SK-N-SH treated with all-trans-retinoic acid at 6 μM for 48 hours (cell line): Measurements from ENCODE around the gene ZNF622.

Experiments
- ATAC-seq: fragments of 200-7000 bp; cut with Tn5 transposase; 3 replicates; pipeline ENCODE4 v1.9.1; 2020; ENCODE audit warnings: mild to moderate bottlenecking, moderate library complexity
- ARNTL ChIP-seq: fragments of 450-650 bp; formaldehyde crosslinking; IDR thresholded peaks from 2 replicates; pipeline ENCODE4 v1.5.0; 2020; ENCODE audit warnings: low read depth, mild to moderate bottlenecking, moderate library complexity, borderline replicate concordance
- BACH2 ChIP-seq: fragments of 250-450 bp; sonication (Bioruptor Pico); IDR thresholded peaks from 2 replicates; pipeline ENCODE4 v1.9.0; 2021; ENCODE audit warnings: mild to moderate bottlenecking, borderline replicate concordance
- CSDC2 ChIP-seq: fragments of 250-450 bp; sonication (Bioruptor Pico); IDR thresholded peaks from 2 replicates; pipeline ENCODE4 v1.5.0; 2020; ENCODE audit warnings: mild to moderate bottlenecking, moderate library complexity
- ESRRG ChIP-seq: fragments of 250-450 bp; sonication (Bioruptor Pico); IDR thresholded peaks from 2 replicates; pipeline ENCODE4 v1.6.1; 2021; ENCODE audit warnings: mild to moderate bottlenecking
- GLIS3 ChIP-seq: fragments of 250-450 bp; sonication (Bioruptor Pico); IDR thresholded peaks from 2 replicates; pipeline ENCODE4 v1.5.0; 2020; ENCODE audit warnings: mild to moderate bottlenecking, moderate library complexity
- ISL1 ChIP-seq: fragments of 250-450 bp; sonication (Bioruptor Pico); IDR thresholded peaks from 2 replicates; pipeline ENCODE4 v2.1.2; 2022; ENCODE audit warnings: mild to moderate bottlenecking, moderate library complexity
- OSR1 ChIP-seq: fragments of 250-450 bp; sonication (Bioruptor Pico); IDR thresholded peaks from 2 replicates; pipeline ENCODE4 v1.8.0; 2022; ENCODE audit warnings: moderate library complexity, mild to moderate bottlenecking, inconsistent platforms
- PPARA ChIP-seq: fragments of 250-450 bp; sonication (Bioruptor Pico); IDR thresholded peaks from 2 replicates; pipeline ENCODE4 v1.5.0; 2020; ENCODE audit warnings: mild to moderate bottlenecking, borderline replicate concordance
- RARB ChIP-seq: fragments of 250-450 bp; sonication (Bioruptor Pico); IDR thresholded peaks from 2 replicates; pipeline ENCODE4 v1.8.0; 2021; ENCODE audit warnings: mild to moderate bottlenecking, moderate library complexity
- SNAI2 ChIP-seq: fragments of 250-450 bp; sonication (Bioruptor Pico); IDR thresholded peaks from 2 replicates; pipeline ENCODE4 v1.5.0; 2020; ENCODE audit warnings: mild to moderate bottlenecking, moderate library complexity
- TCF4 ChIP-seq: fragments of 250-450 bp; sonication (Bioruptor Pico); IDR thresholded peaks from 2 replicates; pipeline ENCODE4 v1.8.0; 2021; ENCODE audit warnings: mild to moderate bottlenecking, moderate library complexity, borderline replicate concordance
- TOX ChIP-seq: fragments of 250-450 bp; sonication (Bioruptor Pico); IDR thresholded peaks from 2 replicates; pipeline ENCODE4 v1.8.0; 2021; ENCODE audit warnings: mild to moderate bottlenecking, moderate library complexity, borderline replicate concordance
- ZC3H10 ChIP-seq: fragments of 250-450 bp; sonication (Bioruptor Pico); IDR thresholded peaks from 2 replicates; pipeline ENCODE4 v1.5.1; 2021; ENCODE audit warnings: mild to moderate bottlenecking, moderate library complexity
- ZFP3 ChIP-seq: fragments of 250-450 bp; sonication (Bioruptor Pico); IDR thresholded peaks from 2 replicates; pipeline ENCODE4 v1.5.0; 2020; ENCODE audit warnings: mild to moderate bottlenecking, moderate library complexity
- ZFP30 ChIP-seq: fragments of 450-650 bp; formaldehyde crosslinking; IDR thresholded peaks from 2 replicates; pipeline ENCODE4 v1.5.0; 2022; ENCODE audit warnings: mild to moderate bottlenecking, moderate library complexity
- ZNF565 ChIP-seq: fragments of 450-650 bp; formaldehyde crosslinking; conservative IDR thresholded peaks from 2 replicates; pipeline ENCODE4 v1.5.0; 2020; ENCODE audit warnings: low read depth, mild to moderate bottlenecking, moderate library complexity
- ZNF70 ChIP-seq: fragments of 450-650 bp; formaldehyde crosslinking; IDR thresholded peaks from 2 replicates; pipeline ENCODE4 v1.5.0; 2020; ENCODE audit warnings: mild to moderate bottlenecking, moderate library complexity
- ZNF8 ChIP-seq: fragments of 450-650 bp; formaldehyde crosslinking; IDR thresholded peaks from 2 replicates; pipeline ENCODE4 v1.5.0; 2020; ENCODE audit warnings: mild to moderate bottlenecking, moderate library complexity
- TF ChIP-seq, protein P1 (sequence below): fragments of 250-450 bp; sonication (Bioruptor Pico); IDR thresholded peaks from 2 replicates; pipeline ENCODE4 v1.8.0; 2021; ENCODE audit warnings: low read depth, mild to moderate bottlenecking, moderate library complexity, borderline replicate concordance
- TF ChIP-seq, protein P2 (sequence below): fragments of 250-450 bp; sonication (Bioruptor Pico); IDR thresholded peaks from 2 replicates; pipeline ENCODE4 v1.5.1; 2020; ENCODE audit warnings: low read depth, mild to moderate bottlenecking, moderate library complexity
- TF ChIP-seq, protein P3 (sequence below): fragments of 250-450 bp; sonication (Bioruptor Pico); IDR thresholded peaks from 2 replicates; pipeline ENCODE4 v1.5.1; 2021; ENCODE audit warnings: mild to moderate bottlenecking, moderate library complexity
- TF ChIP-seq, protein P4 (sequence below): fragments of 250-450 bp; sonication (Bioruptor Pico); IDR thresholded peaks from 2 replicates; pipeline ENCODE4 v1.8.0; 2020; ENCODE audit warnings: mild to moderate bottlenecking, moderate library complexity, borderline replicate concordance
- TF ChIP-seq, protein P5 (sequence below): fragments of 250-450 bp; sonication (Bioruptor Pico); IDR thresholded peaks from 2 replicates; pipeline ENCODE4 v1.5.0; 2020; ENCODE audit warnings: mild to moderate bottlenecking, moderate library complexity

Gene ZNF622

DNA sequence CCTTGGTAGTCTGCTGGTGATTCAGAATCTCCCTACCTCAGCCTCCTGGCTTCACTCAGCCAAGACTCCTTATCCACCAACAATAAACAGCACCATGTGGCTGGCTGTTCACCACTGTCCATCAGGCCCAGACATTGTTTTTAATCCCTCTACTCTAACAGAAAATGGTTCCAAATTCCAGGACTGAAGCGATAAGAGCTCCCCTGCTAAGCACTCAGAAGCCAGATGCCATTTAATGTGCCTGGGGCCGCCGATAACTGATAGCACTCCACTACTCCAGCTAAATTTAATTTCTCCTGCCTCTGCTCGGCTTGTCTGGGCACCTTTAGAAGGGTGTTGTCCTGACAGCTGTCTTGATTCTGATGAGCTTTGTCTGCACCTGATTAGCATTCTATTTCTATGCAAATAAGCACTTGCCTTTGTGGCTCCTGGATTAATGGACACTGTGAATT is 47.1 kb downstream of the ZNF622 start:
- ATAC-seq = peak; percentile 54; the same call in 1 of the 3 replicates
- peak; percentile 67; the same call in 1 of the 2 replicates for TF ChIP-seq SNAI2 (CRISPR knock-in tag)
- TF ChIP-seq ZC3H10 (CRISPR knock-in tag) = no peak
- TF ChIP-seq, protein P1, sequence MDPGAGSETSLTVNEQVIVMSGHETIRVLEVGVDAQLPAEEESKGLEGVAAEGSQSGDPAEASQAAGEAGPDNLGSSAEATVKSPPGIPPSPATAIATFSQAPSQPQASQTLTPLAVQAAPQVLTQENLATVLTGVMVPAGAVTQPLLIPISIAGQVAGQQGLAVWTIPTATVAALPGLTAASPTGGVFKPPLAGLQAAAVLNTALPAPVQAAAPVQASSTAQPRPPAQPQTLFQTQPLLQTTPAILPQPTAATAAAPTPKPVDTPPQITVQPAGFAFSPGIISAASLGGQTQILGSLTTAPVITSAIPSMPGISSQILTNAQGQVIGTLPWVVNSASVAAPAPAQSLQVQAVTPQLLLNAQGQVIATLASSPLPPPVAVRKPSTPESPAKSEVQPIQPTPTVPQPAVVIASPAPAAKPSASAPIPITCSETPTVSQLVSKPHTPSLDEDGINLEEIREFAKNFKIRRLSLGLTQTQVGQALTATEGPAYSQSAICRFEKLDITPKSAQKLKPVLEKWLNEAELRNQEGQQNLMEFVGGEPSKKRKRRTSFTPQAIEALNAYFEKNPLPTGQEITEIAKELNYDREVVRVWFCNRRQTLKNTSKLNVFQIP = no peak
- TF ChIP-seq ESRRG (CRISPR knock-in tag) = no peak; the same call in 1 of the 2 replicates
- peak; percentile 99 for TF ChIP-seq TCF4 (CRISPR knock-in tag)
- TF ChIP-seq TOX (CRISPR knock-in tag) = no peak
- TF ChIP-seq ARNTL (CRISPR knock-in tag) = 0 out of 2 replicates have a peak, but pooled peaks have one; percentile 15
- peak; percentile 56; the same call in 1 of the 2 replicates for TF ChIP-seq ZFP3
- TF ChIP-seq, protein P2, sequence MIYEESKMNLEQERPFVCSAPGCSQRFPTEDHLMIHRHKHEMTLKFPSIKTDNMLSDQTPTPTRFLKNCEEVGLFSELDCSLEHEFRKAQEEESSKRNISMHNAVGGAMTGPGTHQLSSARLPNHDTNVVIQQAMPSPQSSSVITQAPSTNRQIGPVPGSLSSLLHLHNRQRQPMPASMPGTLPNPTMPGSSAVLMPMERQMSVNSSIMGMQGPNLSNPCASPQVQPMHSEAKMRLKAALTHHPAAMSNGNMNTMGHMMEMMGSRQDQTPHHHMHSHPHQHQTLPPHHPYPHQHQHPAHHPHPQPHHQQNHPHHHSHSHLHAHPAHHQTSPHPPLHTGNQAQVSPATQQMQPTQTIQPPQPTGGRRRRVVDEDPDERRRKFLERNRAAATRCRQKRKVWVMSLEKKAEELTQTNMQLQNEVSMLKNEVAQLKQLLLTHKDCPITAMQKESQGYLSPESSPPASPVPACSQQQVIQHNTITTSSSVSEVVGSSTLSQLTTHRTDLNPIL = 0 out of 2 replicates have a peak, but pooled peaks have one; percentile 65
- no peak for TF ChIP-seq RARB (CRISPR knock-in tag)
- no peak for TF ChIP-seq ZFP30 (CRISPR knock-in tag)
- TF ChIP-seq ZNF70 = peak; percentile 41; the same call in 1 of the 2 replicates
- TF ChIP-seq, protein P3, sequence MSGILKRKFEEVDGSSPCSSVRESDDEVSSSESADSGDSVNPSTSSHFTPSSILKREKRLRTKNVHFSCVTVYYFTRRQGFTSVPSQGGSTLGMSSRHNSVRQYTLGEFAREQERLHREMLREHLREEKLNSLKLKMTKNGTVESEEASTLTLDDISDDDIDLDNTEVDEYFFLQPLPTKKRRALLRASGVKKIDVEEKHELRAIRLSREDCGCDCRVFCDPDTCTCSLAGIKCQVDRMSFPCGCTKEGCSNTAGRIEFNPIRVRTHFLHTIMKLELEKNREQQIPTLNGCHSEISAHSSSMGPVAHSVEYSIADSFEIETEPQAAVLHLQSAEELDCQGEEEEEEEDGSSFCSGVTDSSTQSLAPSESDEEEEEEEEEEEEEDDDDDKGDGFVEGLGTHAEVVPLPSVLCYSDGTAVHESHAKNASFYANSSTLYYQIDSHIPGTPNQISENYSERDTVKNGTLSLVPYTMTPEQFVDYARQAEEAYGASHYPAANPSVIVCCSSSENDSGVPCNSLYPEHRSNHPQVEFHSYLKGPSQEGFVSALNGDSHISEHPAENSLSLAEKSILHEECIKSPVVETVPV (CRISPR knock-in tag) = peak; percentile 85; the same call in 1 of the 2 replicates
- TF ChIP-seq ZNF8 (CRISPR knock-in tag) = peak; percentile 56; the same call in 1 of the 2 replicates
- TF ChIP-seq GLIS3 (CRISPR knock-in tag) = peak; percentile 86
- 0 out of 2 replicates have a peak, but pooled peaks have one; percentile 37 for TF ChIP-seq ZNF565 (CRISPR knock-in tag)
- no peak for TF ChIP-seq CSDC2 (CRISPR knock-in tag)
- no peak for TF ChIP-seq OSR1 (CRISPR knock-in tag)
- TF ChIP-seq, protein P4, sequence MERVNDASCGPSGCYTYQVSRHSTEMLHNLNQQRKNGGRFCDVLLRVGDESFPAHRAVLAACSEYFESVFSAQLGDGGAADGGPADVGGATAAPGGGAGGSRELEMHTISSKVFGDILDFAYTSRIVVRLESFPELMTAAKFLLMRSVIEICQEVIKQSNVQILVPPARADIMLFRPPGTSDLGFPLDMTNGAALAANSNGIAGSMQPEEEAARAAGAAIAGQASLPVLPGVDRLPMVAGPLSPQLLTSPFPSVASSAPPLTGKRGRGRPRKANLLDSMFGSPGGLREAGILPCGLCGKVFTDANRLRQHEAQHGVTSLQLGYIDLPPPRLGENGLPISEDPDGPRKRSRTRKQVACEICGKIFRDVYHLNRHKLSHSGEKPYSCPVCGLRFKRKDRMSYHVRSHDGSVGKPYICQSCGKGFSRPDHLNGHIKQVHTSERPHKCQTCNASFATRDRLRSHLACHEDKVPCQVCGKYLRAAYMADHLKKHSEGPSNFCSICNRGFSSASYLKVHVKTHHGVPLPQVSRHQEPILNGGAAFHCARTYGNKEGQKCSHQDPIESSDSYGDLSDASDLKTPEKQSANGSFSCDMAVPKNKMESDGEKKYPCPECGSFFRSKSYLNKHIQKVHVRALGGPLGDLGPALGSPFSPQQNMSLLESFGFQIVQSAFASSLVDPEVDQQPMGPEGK (CRISPR knock-in tag) = no peak
- peak; percentile 83 for TF ChIP-seq PPARA (CRISPR knock-in tag)
- TF ChIP-seq, protein P5, sequence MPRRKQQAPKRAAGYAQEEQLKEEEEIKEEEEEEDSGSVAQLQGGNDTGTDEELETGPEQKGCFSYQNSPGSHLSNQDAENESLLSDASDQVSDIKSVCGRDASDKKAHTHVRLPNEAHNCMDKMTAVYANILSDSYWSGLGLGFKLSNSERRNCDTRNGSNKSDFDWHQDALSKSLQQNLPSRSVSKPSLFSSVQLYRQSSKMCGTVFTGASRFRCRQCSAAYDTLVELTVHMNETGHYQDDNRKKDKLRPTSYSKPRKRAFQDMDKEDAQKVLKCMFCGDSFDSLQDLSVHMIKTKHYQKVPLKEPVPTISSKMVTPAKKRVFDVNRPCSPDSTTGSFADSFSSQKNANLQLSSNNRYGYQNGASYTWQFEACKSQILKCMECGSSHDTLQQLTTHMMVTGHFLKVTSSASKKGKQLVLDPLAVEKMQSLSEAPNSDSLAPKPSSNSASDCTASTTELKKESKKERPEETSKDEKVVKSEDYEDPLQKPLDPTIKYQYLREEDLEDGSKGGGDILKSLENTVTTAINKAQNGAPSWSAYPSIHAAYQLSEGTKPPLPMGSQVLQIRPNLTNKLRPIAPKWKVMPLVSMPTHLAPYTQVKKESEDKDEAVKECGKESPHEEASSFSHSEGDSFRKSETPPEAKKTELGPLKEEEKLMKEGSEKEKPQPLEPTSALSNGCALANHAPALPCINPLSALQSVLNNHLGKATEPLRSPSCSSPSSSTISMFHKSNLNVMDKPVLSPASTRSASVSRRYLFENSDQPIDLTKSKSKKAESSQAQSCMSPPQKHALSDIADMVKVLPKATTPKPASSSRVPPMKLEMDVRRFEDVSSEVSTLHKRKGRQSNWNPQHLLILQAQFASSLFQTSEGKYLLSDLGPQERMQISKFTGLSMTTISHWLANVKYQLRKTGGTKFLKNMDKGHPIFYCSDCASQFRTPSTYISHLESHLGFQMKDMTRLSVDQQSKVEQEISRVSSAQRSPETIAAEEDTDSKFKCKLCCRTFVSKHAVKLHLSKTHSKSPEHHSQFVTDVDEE (CRISPR knock-in tag) = peak; percentile 98
- TF ChIP-seq BACH2 = no peak
- peak; percentile 88 for TF ChIP-seq ISL1

DNA sequence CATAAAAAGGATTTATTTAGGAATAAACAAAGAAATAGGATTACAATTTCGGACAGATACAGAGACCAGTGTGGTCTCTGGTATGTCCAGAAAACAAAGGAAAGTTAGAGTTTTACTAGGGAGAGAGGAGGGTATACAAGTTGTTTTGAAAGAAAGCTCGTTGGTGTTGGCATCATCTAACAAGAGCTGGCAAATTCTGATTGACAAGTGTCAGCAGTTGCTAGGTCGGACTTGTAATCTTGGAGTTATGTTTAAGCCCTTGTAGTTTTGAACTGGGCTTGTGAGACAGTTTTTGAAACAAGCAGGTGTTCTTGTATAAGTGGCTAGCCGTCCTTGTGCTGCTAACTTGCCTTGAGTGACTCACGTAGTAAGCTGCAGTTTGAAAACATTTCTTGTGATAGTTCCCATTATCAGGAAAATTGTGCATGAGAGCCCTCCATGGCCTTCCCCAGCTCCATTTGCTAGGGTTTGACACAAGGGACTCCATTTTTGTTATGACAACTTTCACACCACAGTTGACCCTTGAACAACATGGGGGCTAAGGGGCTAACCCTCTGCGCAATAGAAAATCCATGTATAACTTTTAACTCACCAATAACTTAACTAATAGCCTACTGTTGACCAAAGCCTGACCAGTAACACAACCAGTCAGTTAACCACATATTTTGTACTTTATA is 48.1 kb downstream of the ZNF622 start:
- no peak for ATAC-seq
- no peak for TF ChIP-seq ZNF8 (CRISPR knock-in tag)
- TF ChIP-seq ESRRG (CRISPR knock-in tag) = no peak
- no peak for TF ChIP-seq TOX (CRISPR knock-in tag)
- TF ChIP-seq BACH2 = no peak
- TF ChIP-seq CSDC2 (CRISPR knock-in tag) = no peak
- no peak for TF ChIP-seq ZFP3
- no peak for TF ChIP-seq RARB (CRISPR knock-in tag)
- no peak for TF ChIP-seq ZNF565 (CRISPR knock-in tag)
- no peak for TF ChIP-seq ARNTL (CRISPR knock-in tag)
- TF ChIP-seq ZC3H10 (CRISPR knock-in tag) = no peak
- no peak for TF ChIP-seq OSR1 (CRISPR knock-in tag)
- no peak for TF ChIP-seq ISL1
- no peak for TF ChIP-seq PPARA (CRISPR knock-in tag)
- no peak for TF ChIP-seq TCF4 (CRISPR knock-in tag)
- TF ChIP-seq GLIS3 (CRISPR knock-in tag) = no peak
- TF ChIP-seq, protein P1 = no peak
- no peak for TF ChIP-seq SNAI2 (CRISPR knock-in tag)
- TF ChIP-seq, protein P2 = no peak
- TF ChIP-seq, protein P3 (CRISPR knock-in tag) = no peak
